Left lung (tissue), 10 donors: ENCODE data around the gene SLC24A4. TPM values are rescaled to one million over a fixed set of nuclear protein-coding genes. Genes with fewer than 3 reads are reported as not detected.

Experiments
- ATAC-seq: fragments of 200-7000 bp; cut with Tn5 transposase; one replicate; pipeline ENCODE4 v1.9.1; 2020; ENCODE audit warnings: moderate library complexity
- DNase-seq, 4 donors: peaks; one replicate each; pipeline ENCODE4 v3.0.0-alpha.2; 2013 to 2020
- H3K27ac ChIP-seq, 2 donors: fragments of 200-600 bp; sonication (generic) in 1 of 2; one replicate each; pipeline versions ENCODE4 v1.5.0 to v1.8.0; 2020 to 2021
- H3K27me3 ChIP-seq, 2 donors: fragments of 200-600 bp; sonication (generic) in 1 of 2; one replicate each; pipeline versions ENCODE4 v1.5.0 to v1.8.0; 2020 to 2021
- H3K36me3 ChIP-seq, 2 donors: fragments of 200-600 bp; sonication (generic) in 1 of 2; one replicate each; pipeline versions ENCODE4 v1.5.0 to v1.8.0; 2020 to 2021
- H3K4me1 ChIP-seq, 2 donors: fragments of 200-600 bp; one replicate each; pipeline ENCODE4 v1.8.0; 2021
- H3K4me3 ChIP-seq, 2 donors: fragments of 200-600 bp; sonication (generic) in 1 of 2; one replicate each; pipeline versions ENCODE4 v1.5.0 to v1.8.0; 2020 to 2021; ENCODE audit warnings: mild to moderate bottlenecking in 1 of 2
- H3K9me3 ChIP-seq, 2 donors: fragments of 200-600 bp; sonication (generic) in 1 of 2; one replicate each; pipeline versions ENCODE4 v1.5.0 to v1.8.0; 2020 to 2021
- CTCF ChIP-seq, 2 donors: fragments of 200-600 bp; sonication (generic) in 1 of 2; IDR thresholded peaks; one replicate each; pipeline versions ENCODE4 v1.5.0 to v1.8.0; 2021; ENCODE audit warnings: antibody characterized with exemption in 2 of 2
- intact Hi-C, 2 donors: fragments of 100-400 bp; cut with DNase I; formaldehyde crosslinking; loops; one replicate each; pipeline versions ENCODE4 v1.11.2 to v1.14.2; 2022
- polyA plus RNA-seq, 6 donors: library from polyadenylated mRNA; unstranded; fragments of 120-200 nt; gene quantifications; one replicate each; pipeline ENCODE4 v1.2.1, GENCODE V29; 2013; ENCODE audit not compliant: insufficient read length in 6 of 6
- total RNA-seq, 2 donors: library from RNA; stranded (reverse); fragmentation: NEBNext Ultra II Directional; extraction: Animal tissue kit (Norgen Biotek cat#: 25700); gene quantifications; one replicate each; pipeline ENCODE4 v1.2.1, GENCODE V29; 2021
- donor health status: DM: no; HTN: yes; CAD: no.
- donor health status: DM: no; HTN: no; CAD: no.

SLC24A4 gene
- total and polyA plus RNA-seq, 8 donors = 0.25 to 2.0 (median 0.47) TPM

GRCh38 chr14:92452471-92452870 lies 129.5 kb downstream of the SLC24A4 start:
- ATAC-seq (no peak), DNase-seq (no peak)
- Histone ChIP-seq H3K4me3 (no peak overlapping the region), H3K9me3 (no peaks in the 10 kb centered on the region), H3K27me3 (no peaks in the 10 kb centered on the region), H3K27ac (no peak overlapping the region), H3K36me3 (no peaks in the 10 kb centered on the region), H3K4me1 (peaks cover 0 to 28% of the 10 kb centered on the region in 2 donors)
- TF ChIP-seq CTCF (IDR thresholded peaks at IDR 0.05) = no peak
- intact Hi-C loops = no loop called here

DNA sequence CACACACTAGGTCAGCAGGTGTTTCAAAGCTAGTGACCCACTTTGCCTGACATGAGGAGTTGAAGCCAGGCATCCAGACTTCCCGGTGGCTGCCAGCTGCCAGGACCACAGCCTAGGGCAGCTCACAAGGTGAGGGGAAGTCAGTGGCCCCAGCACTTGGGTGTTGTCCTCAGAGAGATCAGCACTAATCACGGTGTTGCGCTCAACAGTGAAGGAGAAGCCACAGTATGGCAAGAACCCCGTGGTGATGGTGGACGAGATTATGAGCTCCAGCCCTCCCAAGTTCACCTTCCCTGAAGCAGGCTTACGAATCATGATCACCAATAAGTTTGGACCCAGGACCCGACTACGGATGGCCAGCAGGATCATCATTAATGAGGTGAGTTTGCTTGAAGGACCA lies 130.7 kb downstream of the SLC24A4 start:
- peaks cover 0 to 28% of the 10 kb centered on the region in 2 donors for H3K4me1 ChIP-seq
- DNase-seq (no peak), ATAC-seq (no peak)
- no peak for TF ChIP-seq CTCF (IDR thresholded peaks at IDR 0.05)
- H3K27me3 ChIP-seq = no peaks in the 10 kb centered on the region
- no peaks in the 10 kb centered on the region for H3K36me3 ChIP-seq
- H3K9me3 ChIP-seq = no peaks in the 10 kb centered on the region
- no peak overlapping the region for H3K27ac ChIP-seq
- intact Hi-C loops = no loop called here
- H3K4me3 ChIP-seq = no peak overlapping the region

DNA sequence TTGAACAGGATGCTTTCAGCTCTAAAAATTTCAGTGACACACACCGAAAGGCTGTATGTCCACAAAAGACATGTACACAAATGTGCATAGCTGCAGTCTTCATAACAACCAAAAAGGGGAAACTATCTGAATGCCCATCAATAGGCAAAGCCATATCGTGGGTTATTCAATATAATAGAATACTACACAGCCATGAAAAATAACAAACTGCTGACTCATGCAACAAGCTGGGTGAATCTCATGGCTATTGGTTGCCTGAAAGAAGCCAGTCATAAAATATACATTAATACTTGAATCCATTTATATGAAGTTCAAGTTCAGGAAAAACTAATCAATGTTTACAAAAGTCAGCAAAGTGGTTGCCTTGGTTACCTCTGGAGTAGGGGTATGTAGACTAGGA lies 132.3 kb downstream of the SLC24A4 start:
- H3K4me1 ChIP-seq = peaks cover 0 to 37% of the 10 kb centered on the region in 2 donors
- ATAC-seq = no peak
- intact Hi-C loops = loop anchor here in 1 of 2 donors (5.0 kb wide), 1 partner anchor 318 kb away; no protein-coding TSS in a partner anchor
- no peak for DNase-seq
- H3K27me3 ChIP-seq = no peaks in the 10 kb centered on the region
- no peaks in the 10 kb centered on the region for H3K36me3 ChIP-seq
- no peak overlapping the region for H3K4me3 ChIP-seq
- no peak overlapping the region for H3K27ac ChIP-seq
- H3K9me3 ChIP-seq = no peaks in the 10 kb centered on the region
- TF ChIP-seq CTCF (IDR thresholded peaks at IDR 0.05) = no peak

DNA sequence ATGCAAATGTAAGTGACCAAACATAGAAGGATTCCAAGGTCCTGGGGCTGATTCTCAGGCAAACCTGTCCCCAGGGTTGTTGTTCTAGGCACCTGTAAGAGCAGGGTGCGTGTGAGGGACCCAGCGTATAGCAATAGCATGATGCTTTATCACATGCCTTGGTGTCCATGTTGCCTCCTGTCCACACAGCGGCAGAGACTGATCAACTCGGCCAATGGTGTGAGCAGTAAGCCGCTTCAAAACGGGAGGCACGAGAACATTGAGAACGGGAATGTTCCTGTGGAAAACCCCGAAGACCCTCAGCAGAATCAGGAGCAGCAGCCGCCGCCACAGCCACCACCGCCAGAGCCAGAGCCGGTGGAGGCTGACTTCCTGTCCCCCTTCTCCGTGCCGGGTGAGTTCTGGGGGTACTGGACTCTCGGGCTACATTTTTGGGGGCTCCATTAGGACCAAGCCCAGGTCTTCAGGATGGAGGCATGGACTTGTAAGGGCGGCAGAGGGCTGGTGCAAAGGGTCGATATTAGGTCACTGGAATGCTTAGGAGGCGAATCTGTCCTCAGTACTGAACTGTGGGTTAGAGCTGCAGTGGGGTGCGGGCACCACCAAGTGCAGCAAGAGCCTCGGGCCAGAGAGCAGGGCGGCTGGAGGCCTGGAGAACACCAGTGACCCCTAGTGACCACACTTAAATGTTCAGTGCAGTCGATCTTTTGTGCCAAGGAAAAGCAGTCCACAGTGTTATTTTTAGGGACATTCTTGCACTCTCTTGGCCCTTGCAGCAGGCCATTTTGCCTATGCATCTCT lies 133.4 kb downstream of the SLC24A4 start:
- Histone ChIP-seq H3K4me1 (peaks cover 0 to 37% of the 10 kb centered on the region in 2 donors), H3K27ac (peak overlapping the region in 1 of 2 donors; percentile 54), H3K27me3 (no peaks in the 10 kb centered on the region), H3K4me3 (no peak overlapping the region), H3K36me3 (no peaks in the 10 kb centered on the region), H3K9me3 (no peaks in the 10 kb centered on the region)
- TF ChIP-seq CTCF (IDR thresholded peaks at IDR 0.05) = peak; percentile 66 to 75
- intact Hi-C loops = loop anchor here in 1 of 2 donors (5.0 kb wide), 1 partner anchor 319 kb away; no protein-coding TSS in a partner anchor
- ATAC-seq = peak; percentile 93
- DNase-seq = peak; percentile 57 to 90 (median 76)

GRCh38 chr14:92457016-92457565 lies 134.1 kb downstream of the SLC24A4 start:
- Histone ChIP-seq H3K9me3 (no peaks in the 10 kb centered on the region), H3K27ac (no peak overlapping the region), H3K27me3 (no peaks in the 10 kb centered on the region), H3K36me3 (no peaks in the 10 kb centered on the region), H3K4me1 (peaks cover 0 to 44% of the 10 kb centered on the region in 2 donors), H3K4me3 (no peak overlapping the region)
- no peak for ATAC-seq
- DNase-seq = no peak
- intact Hi-C loops = loop anchor here in 1 of 2 donors (5.0 kb wide), 1 partner anchor 320 kb away; no protein-coding TSS in a partner anchor
- no peak for TF ChIP-seq CTCF (IDR thresholded peaks at IDR 0.05)
